GM12892 (cell line): Measurements from ENCODE around the gene PRDX5.

Experiments used
- POLR2A ChIP-seq: IDR thresholded peaks from 2 replicates; pipeline ENCODE4 v1.6.1; 2011; ENCODE audit warnings: low read depth, low read length, control low read depth
- TAF1 ChIP-seq: IDR thresholded peaks from 2 replicates; pipeline ENCODE4 v1.6.1; 2011; ENCODE audit warnings: low read depth, mild to moderate bottlenecking, control low read depth, low read length, borderline replicate concordance

- TF ChIP-seq POLR2A (no peak), TAF1 (no peak)
These were observed 14.6 kb upstream of the PRDX5 start for GRCh38 chr11:64303109-64304031.
